ENCODE measurements around the gene POLQ.

DNA sequence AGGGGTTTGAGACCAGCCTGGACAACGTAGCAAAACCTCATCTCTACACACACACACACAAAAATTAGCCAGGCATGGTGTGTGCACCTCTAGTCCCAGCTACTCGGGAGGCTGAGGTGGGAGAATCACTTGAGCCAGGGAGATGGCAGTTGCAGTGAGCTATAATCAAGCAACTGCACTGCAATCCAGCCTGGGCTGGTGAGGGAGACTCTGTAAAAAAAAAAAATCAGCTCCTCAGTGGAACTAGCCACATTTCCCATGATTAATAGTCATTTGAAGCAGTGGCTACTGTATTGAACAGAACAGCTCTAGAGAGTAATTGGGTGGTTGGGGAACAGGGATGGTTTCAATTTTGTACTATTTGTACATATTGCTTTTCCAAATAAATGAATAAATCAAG, 35.9 kb upstream of the POLQ start:
- TF ChIP-seq ZNF785 (CRISPR knock-in tag; IDR thresholded peaks at IDR 0.05), result no peak
- no peak for TF ChIP-seq SP2 (IDR thresholded peaks at IDR 0.05; ENCODE audit: extremely low read depth, low read depth, low read length, poor library complexity, severe bottlenecking)
